Mucosa of gallbladder (tissue), 1 donor: ENCODE results near the gene PIGZ. TPM values are rescaled to one million over a fixed set of nuclear protein-coding genes. Genes with fewer than 3 reads are reported as not detected.

ENCODE experiments used
- DNase-seq: peaks from one replicate; pipeline ENCODE4 v3.0.0-alpha.2; 2020; ENCODE audit warnings: low spot score
- total RNA-seq: library from RNA; stranded (reverse); gene quantifications from one replicate; pipeline ENCODE4 v1.2.1, GENCODE V29; 2021
- donor health status: DM: no; HTN: no; CAD: no.

The PIGZ gene
- total RNA-seq, 1 donor from 2014 or later = 7.5 TPM

DNA sequence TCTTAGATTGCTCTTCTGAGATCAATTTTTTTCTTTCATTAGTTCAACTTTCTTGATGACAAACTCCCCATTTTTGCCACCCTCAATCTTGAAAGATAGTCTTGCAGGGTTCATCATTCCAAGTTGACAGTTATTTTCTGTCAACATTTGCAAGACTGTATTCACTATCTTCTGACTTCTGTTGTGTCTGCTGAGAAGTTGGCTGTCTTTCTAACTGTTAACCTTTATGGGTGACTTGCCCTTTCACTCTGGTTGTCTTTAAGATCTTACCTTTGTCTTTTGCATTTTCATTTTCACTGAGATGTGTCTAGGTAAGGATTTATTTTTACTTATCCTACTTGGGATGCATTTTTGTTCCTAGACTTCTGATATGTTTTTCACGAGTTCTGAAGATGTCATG, 14.6 kb upstream of the PIGZ start:
- no peak for DNase-seq

DNA sequence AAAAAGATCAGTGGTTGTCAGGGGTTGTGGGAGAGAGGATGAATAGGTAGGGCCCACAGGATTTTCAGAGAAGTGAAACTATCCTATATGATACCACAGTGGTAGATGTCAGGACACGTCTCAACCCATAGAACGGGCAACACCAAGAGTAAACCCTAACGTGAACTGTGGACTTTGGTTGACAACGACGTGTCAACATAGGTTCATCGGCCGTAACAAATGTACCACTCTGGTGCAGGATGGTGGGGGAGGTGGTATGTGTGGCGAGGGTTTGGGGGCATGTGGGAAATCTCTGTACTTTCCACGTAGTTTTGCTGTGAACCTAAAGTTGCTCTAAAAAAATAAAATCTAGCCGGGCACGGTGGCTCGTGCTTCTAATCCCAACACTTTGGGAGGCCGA, 13.0 kb upstream of the PIGZ start:
- DNase-seq = no peak

DNA sequence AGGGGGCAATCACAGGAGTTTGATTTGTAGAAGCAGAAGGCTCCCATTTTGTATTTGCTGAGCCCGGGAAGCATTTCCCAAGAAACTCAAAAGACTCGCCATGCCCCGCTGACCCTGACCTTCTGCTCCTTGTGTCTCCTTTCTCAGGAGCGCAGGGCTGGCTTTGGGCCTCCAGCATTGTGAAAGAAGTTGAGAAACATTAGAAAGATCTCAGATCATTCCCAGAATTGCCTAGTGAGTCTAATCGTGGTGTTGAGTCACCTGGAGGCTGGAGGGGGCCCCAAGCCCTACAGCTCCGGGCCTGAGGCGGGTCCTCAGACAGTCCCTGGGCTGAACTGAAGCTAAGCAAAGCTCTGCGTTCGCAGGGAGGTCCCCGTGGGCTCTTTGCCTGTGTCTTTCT, 10.9 kb upstream of the PIGZ start:
- no peak for DNase-seq

DNA sequence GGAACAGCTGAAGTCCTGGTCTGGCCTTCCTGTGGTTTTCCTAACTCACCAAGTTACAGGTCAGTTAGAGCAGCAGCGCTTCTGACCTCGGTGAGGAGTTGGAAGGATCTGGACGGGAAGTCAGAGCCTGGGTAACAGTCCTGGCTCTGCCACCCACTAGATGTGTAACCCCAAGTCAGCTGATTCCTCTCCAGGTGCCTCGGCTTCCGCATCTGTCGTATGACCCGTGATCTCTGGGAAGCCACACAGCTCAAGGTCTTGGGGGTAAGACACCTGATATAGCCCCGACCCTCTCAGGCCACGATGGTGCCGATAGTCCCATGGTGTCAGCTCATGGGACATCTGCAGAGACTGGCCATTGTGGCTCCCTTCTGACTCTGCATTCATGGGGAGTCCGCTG, 8.3 kb upstream of the PIGZ start:
- DNase-seq = no peak

DNA sequence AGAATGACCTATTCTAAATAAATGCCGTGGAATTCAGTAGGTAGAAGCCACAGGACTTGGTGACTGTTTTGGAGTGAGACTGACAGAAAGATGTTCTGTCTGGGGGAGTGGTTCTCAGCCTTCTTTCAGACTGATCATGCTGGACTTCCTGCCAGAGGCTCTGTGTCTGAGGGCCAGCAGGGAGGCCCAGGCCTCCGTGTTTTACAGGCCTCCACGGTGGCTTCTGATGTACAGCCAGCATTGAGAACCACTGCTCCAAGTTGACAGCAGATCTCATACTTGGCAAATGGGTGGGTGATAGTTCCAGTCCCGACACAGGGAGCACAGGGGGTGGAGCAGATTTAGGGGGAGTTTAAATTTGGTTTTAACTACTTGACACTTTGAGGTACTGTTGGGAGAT, 6.7 kb upstream of the PIGZ start:
- no peak for DNase-seq

DNA sequence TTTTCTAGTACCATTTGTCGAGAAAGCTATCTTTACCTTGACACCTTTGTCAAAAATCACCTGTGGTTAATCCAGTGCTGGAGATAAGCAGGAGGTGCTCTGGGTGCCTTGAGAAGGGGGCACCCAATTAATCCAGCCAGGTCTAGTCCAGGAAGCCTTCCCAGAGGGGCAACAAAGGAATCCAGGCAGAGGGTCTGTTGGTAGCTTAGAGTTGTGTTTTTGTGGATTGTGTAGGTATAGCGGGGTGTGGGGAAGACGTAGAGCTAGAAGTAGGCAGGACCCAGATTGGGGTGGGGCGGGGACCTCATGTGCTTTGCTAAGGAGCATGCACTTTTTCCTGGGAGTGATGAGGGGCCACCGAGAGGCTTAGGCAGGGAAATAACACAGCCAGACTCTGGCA, 6.0 kb upstream of the PIGZ start:
- no peak for DNase-seq

DNA sequence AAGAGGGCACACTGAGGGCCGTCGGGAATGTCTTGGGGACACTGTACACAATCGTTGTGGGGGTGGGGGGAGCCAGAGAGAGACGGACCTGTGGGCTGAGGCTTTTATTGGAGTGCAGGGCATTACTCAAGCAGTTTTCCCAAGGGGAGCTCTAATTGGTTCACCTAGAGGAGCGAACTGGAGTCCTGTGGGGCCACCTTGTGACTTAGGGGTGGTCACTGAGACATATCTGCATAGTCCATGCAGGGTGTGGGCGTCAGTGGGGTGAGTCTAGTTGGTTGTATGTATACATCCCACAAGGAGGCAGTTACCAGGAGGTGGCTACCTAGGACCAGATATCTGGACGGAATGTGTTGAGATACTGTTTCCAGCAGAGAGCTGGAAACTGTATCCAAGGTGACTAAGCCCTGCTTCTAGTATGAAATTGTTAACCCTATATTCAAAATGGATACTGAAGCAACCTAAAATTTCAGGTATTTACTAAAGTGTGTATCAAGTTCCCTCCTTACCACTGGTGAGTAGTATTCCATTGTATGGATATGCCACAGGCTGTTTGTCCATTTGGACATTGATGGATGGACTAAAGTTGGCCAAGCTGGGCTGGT, 2.6 kb upstream of the PIGZ start:
- DNase-seq = no peak

DNA sequence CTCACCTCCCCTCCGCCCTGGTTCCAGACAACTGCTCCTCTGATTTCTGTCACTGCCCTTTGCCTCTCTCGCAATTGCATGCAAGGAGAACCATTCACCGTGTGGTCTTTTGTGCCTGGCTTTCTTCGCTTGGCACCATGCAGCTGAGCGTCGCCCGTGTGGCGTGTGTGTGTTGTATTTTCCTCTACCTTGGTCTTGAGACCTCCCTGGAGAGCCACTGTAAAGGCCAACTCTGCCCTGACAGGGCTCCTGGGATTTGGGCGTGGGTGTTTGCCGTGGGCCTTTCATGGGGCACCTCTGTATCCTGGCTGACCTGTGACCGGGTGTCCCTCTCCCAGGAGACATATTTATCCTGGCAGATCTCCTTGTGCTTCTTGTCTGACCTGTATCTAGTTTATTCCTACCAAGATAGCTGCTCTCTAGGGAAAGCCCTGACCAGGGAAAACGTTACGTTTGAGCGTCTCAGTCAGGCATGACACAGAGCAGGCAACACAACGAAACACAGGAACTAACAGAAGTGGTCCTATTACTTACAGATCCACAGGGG, 2.0 kb upstream of the PIGZ start:
- no peak for DNase-seq

DNA sequence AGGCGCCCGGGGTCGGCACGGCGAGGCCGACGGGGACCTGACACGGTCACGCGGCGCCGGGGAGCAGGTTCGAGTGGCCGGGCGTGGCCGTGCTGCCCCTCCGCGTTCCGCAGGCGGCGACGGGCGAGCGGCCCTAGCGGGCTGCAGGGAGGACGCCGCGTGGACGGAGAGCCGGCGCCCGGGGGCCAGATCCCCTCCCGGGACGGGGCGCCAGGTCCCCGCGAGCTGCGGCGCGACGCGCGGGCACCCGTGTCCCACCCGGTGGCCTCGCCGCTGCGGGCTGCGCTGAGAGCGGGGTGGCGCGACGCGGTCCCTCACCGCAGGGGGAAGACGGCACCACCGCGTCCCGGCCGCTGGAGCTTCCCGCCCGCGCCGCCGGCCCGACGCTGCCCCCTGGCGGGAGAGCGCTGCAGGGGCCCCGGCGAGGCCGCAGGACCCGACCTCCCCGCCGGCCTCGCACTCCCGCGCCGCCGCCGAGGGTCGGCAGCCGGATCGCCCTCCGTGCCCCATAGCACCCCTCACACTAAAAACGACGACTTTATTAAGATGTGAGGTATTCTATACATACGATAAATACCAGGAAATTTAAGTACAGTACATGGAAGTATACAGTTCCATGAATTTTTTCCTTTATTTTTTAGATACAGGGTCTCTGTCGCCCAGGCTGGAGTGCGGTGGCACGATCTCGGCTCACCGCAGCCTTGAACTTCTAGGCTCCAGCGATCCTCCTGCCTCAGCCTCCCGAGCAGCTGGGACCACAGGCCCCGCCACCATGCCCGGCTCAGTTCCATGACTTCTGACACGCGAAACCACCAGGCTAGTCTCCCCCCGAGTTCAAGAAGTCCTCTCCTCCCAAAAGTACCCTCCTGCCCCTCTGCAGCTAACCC, 1.3 kb upstream of the PIGZ start:
- peak; percentile 34 for DNase-seq

DNA sequence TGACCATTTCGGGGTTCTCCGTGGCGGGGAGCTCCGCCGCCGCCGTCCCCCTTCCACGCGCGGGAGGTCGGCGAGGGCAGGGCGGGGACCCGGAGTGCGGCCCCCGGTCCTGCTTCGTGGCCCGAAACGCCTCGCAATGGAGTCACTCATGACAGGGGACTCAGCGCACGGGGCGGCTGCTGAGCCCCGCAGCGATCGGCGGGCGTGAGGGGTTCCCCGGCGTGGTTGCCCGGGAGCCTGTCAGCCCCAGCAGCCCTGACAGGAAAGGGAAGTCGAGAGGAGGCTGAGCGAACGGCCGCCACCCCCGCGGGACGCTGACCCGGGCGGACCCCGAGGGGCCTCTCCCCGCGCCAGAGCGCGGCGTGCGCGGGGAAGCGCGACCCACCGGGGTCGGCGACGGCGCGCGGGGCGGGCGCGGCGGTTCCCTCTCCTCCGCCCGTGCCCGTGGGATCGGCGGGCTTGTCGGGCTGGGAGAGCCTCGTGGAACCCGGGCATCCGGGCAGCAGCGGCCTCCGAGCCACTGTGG, 564 bp upstream of the PIGZ start:
- DNase-seq = no peak

DNA sequence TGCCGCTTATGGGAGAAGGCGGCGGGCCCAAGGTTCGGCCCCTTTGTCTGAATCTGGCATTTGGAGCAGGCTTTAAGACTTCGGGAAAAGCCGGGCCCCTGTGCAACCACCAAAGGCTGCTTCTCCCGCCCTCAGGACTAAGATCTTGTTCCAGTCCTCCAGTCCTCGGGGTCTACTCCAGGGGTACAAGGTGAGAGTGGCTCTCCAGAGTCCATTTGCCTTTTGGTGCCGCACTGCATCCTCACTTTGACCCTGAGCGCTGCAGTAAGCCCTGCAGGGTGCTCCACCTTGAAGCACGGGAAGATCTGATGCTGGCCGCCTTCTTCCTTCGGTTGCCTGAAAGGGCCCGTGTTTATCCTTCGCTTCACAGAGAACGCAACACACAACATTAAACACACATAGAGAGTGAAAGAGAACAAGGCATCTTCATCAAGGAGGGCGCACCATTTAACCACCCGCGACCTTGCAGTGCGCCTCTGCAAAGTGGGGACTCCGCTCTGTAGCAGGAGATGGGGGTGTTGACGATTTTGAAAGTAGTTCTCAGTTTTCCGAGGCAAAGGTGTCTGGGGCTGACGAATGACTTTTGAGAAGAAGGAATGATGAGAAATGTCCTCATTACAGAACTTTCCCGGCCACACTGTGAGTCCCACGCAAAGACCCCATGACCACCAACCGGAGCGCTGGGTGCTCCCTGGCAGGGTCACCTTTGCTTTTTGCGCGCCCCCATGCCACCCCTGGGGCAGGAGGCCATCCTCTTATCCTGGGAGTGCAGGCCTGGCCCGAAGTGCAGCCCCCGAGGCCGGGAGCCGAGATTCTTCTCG, 1.0 kb downstream of the PIGZ start:
- DNase-seq = no peak

DNA sequence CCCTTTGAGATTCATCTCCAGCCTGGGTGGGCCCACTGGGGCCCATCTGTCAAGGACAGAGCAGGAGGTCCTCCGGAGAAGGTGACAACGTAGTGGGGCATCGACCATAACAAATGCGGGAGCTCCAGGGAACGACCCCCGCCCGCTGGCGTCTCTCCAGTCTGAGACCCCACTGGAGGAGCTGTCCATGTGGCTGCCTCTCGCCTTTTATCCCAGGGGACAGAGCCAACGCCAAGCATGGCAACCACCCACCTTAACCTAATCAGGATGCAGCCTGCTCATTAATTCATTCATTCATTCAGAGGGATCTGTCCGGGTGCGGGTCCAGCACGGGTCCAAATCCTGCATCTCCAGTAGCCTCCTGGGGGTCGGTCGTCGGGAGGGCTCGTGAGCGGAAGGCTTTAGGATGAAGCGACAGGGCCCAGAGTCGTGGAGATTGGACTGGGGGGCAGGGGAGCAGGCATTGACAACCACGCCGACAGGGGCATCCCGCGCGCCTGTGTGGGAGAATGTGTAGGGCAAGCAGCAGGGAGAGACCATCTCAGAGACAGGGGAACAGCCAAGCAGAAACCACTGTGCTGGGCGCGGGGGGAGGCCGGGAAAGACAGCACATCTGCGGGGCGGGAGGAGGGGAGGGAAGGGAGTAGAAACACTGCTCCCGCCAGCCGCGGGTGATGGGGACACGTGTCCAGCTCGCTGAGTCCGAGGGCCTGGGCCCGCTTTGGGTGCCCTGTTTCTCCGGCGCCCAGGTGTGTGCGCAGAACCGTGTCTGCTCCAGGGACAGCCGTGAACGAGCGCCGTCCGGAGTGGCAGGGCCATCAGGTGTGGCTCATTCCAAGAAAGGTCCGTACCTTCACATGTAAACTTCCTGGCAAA, 1.9 kb downstream of the PIGZ start:
- no peak for DNase-seq

DNA sequence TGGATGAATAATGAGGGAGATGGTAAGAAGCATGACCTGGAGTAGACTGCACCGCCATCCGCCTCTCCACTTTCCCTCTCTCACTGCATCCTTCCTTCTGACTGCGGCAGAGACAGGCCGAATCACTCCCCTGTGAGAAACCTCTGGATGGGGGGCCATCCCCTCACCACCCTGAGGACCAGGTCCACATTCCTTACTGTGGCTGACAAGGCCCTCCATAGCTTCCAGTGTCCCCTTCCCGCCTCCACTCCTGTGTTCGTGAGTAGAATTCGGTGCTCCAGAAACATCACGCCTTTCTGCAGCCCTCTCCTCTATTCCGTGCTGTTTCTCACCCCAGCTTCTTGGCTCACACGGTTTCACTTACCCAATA, 2.8 kb downstream of the PIGZ start:
- no peak for DNase-seq

DNA sequence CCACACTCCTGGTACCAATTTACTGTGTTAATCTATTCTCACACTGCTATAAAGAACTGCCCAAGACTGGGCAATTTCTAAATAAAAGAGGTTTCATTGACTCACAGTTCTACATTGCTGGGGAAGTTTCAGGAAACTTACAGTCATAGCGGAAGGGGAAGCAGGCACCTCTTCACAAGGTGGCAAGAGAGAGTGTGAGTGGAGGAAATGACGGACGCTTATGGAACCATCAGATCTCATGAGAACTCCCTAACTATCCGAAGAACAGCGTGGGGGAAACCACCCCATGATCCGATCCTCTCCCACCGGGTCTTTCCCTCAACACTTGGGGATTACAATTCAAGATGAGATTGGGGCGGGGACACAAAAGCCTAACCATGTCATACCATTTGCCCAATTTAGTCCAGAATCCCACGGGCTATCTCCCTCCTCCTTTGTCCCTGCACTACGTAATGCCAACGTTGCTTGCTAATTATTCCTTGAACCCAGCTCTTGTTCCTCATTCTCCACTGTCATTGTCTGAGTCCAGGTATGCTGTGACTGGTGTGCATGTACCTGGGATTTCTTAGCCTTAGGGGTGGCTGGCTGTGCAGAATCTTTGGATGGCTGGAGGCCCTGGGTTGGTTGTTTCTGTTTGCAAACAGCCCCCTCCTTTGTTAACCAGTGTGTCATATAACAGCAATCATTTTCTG, 3.4 kb downstream of the PIGZ start:
- DNase-seq = no peak

DNA sequence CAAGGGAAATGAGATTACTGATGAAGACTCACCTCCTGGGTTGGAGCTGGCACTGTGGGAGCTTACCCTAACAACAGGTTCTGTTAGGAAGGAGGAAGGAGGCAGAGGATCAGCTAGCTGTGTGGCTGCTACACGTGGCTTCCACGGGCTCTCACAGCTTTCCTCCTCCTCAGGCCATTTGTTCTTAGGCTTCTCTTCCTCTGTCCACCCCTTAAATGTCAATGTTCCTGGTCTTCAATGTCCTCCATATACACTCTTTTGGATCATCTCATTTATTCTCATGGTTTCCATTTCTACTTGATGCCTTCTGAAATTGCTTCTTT, 5.0 kb downstream of the PIGZ start:
- no peak for DNase-seq

DNA sequence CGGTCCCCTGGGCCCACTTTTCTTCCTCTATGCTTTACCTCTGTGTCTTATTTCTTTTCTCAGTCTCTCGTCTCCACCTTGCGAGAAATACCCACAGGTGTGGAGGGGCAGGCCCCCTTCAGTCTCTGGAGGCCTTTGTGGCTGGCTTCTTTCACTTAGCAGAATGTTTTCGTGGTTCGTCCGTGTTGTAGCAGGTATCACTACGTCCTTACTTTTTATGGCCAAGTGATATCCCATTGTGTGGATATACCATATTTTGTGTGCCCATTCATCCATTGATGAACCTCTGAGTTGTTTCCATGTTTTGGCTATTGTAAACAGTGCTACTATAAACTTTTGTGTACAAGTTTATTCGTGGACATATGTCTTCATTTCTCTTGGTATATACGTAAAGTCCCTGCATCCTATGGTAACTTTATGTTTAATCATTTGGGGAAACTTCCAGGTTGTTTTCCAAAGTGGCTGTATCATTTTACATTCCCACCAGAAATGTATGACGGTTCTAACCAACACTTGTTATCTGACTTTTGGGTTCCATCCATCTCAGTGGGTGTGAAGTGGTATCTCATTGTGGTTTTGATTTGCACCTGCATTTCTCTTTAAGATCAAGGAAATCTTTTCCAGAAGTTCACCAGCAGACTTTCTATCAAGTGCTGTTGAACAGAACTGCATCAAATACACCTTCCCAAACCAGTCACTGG, 5.6 kb downstream of the PIGZ start:
- DNase-seq = no peak

DNA sequence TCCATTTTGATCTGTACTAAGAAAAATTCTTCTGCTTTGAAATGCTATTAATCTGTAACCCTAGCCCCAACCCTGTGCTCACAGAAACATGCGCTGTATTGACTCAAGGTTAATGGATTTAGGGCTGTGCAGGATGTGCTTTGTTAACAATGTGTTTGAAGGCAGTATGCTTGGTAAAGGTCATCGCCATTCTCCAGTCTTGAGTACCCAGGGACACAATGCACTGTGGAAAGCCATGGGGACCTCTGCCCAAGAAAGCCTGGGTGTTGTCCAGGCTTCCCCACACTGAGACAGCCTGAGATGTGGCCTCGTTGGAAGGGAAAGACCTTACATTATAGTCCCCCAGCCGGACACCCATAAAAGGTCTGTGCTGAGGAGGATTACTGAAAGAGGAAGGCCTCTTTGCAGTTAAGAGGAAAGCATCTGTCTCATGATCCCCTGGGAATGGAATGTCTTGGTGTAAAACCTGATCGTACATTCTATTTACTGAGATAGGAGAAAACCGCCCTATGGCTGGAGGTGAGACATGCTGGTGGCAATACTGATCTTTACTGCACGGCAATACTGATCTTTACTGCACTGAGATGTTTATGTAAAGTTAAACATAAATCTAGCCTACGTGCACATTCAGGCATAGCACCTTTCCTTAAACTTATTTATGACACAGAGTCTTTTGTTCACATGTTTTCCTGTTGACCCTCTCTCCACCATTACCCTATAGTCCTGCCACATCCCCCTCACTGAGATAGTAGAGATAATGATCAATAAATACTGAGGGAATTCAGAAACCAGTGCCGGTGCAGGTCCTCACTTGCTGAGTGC, 6.3 kb downstream of the PIGZ start:
- no peak for DNase-seq

DNA sequence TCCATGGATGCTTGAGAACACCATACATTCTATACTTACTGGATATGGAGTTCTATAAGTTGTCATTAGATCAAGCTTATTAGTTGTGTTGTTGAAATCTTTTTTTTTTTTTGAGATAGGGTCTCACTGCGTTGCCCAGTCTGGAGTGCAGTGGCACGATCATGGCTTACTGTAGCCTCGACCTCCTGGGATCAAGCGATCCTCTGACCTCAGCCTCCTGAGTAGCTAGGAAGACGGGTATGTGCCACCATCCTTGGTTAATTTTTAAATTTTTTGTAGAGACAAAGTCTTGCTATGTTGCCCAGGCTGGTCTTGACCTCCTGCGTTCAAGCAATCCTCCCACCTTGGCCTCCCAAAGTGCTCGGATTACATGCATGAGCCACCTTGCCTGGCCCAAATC, 13.8 kb downstream of the PIGZ start:
- no peak for DNase-seq

DNA sequence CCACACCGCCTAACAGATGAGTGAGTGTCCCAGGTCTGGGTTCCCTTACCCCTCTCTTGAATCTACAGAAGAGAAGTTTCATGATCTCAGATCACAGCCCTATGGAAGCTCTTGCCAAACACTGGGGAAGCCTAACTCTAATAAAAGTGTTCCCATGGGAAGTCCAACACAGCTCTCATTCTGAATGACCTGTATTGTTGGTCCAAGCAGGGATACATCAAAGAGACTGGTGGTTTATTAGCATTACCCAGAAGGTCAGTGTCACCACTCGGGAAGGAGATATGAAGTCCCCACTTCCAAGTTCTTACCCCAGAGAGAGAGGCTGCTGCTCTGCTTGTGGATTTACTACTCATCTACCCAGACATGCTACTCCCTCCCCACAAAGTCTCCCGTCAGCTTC, 17.3 kb downstream of the PIGZ start:
- DNase-seq = no peak
